Measurements from ENCODE around the gene BATF. TPM values are rescaled to one million over a fixed set of nuclear protein-coding genes. Genes with fewer than 3 reads are reported as not detected.

Gene BATF
- total RNA-seq (2021; fragmentation: NEBNext Ultra II Directional; extraction: Animal tissue kit (Norgen Biotek cat#: 25700)) = not detected in 2 replicates
- polyA plus RNA-seq (2011; rRNA removed) = 0.20 TPM in 1 of 2 replicates, not detected in the other
- polyA plus RNA-seq (2011; cell fraction: cytosol; rRNA removed) = not detected
- not detected for polyA plus RNA-seq (2011; cell fraction: nucleus; rRNA removed)
- not detected in 4 replicates for polyA plus RNA-seq (2012, experiment 1 of 2)
- not detected for polyA plus RNA-seq (2012, experiment 2 of 2)
- polyA plus RNA-seq (2013, experiment 1 of 2) = not detected
- not detected for polyA plus RNA-seq (2013, experiment 2 of 2)
- not detected in 2 replicates for polyA minus RNA-seq (2011; rRNA and poly(A)+ RNA removed)
- not detected for polyA minus RNA-seq (2011; cell fraction: cytosol; rRNA and poly(A)+ RNA removed)
- polyA minus RNA-seq (2011; cell fraction: nucleus; rRNA and poly(A)+ RNA removed) = not detected
- long read RNA-seq, experiment 1 = 0 reads
- long read RNA-seq, experiment 2 = 0 reads

- H3K23me2 ChIP-seq (ENCODE audit: low read depth, low read length) = no peaks in the 10 kb centered on the region
- H3K23ac ChIP-seq (ENCODE audit: insufficient read length) = no peak within 1 kb of the TSS
- H3K79me2 ChIP-seq (ENCODE audit: control insufficient read depth in 1 of 2, insufficient read depth in 2 of 2, low read length in 2 of 2) = no peaks in the 10 kb centered on the region
- no peaks in the 10 kb centered on the region for H4K20me1 ChIP-seq (replicated peaks in 1 of 2; ENCODE audit: control insufficient read depth in 1 of 2, insufficient read depth in 2 of 2, low read length in 2 of 2)
- H3K9me3 ChIP-seq (ENCODE audit: insufficient read depth in 2 of 2, low read depth in 1 of 2, low read length in 1 of 2) = no peaks in the 10 kb centered on the region
- H2BK20ac ChIP-seq (ENCODE audit: low read length) = no peak within 1 kb of the TSS
- no peaks in the 10 kb centered on the region; a peak in 1 of 7 replicates for H3K4me1 ChIP-seq (replicated peaks in 1 of 4; ENCODE audit: control insufficient read depth in 3 of 4, insufficient read depth in 4 of 4, low read length in 3 of 4)
- no peak within 1 kb of the TSS for H2BK15ac ChIP-seq (ENCODE audit: low read length)
- DNase-seq (ENCODE audit: low read depth in 1 of 2, low spot score in 2 of 2) (no peak), FAIRE-seq (no peak)
- POLR2A ChIA-PET (ENCODE audit: partially characterized antibody) = no interaction called here
- H3K4me2 ChIP-seq (ENCODE audit: insufficient read depth in 1 of 2, low read depth in 2 of 2, low read length in 2 of 2) = no peak within 1 kb of the TSS
- H4K91ac ChIP-seq (replicated peaks; ENCODE audit: insufficient read length, low read length) = no peak within 1 kb of the TSS
- H3K9ac ChIP-seq (replicated peaks in 1 of 4; ENCODE audit: extremely low read depth in 1 of 4, low read depth in 3 of 4, low read length in 3 of 4) = no peak within 1 kb of the TSS
- WGBS, 2 experiments (ENCODE audit: extremely low coverage in 1 of 2, insufficient coverage in 1 of 2, insufficient read length in 1 of 2, insufficient replicate concordance in 2 of 2, low coverage in 1 of 2, low lambda C conversion rate in 2 of 2, missing lambda C conversion rate in 1 of 2) = 86% methylated on average over 12 of the region's 13 CpGs; no CpG with 5 or more reads in 1 of the 2 experiments
- no peak within 1 kb of the TSS for H3K18ac ChIP-seq (ENCODE audit: extremely low read depth, low read length)
- no peak within 1 kb of the TSS for H4K5ac ChIP-seq (ENCODE audit: insufficient read length, low read depth, low read length)
- H3K56ac ChIP-seq (replicated peaks; ENCODE audit: insufficient read length, low read depth, low read length) = no peak within 1 kb of the TSS
- no peak within 1 kb of the TSS for H2BK120ac ChIP-seq (replicated peaks; ENCODE audit: low read depth, low read length)
- peak within 1 kb of the TSS; percentile 42; the same call in 1 of the 2 replicates for H2AFZ ChIP-seq (ENCODE audit: low read length)
- H3K79me1 ChIP-seq (ENCODE audit: low read depth, low read length) = no peaks in the 10 kb centered on the region
- H3K4ac ChIP-seq (replicated peaks; ENCODE audit: insufficient read length, low read depth, low read length) = no peak within 1 kb of the TSS
- H2BK12ac ChIP-seq (ENCODE audit: low read depth, low read length) = no peak within 1 kb of the TSS
- H3K27me3 ChIP-seq (replicated peaks in 1 of 4; ENCODE audit: control insufficient read depth in 3 of 4, extremely low read depth in 1 of 4, insufficient read depth in 3 of 4, low read length in 3 of 4) = no peaks in the 10 kb centered on the region
- H4K8ac ChIP-seq (ENCODE audit: extremely low read depth, insufficient read depth, low read length) = peak within 1 kb of the TSS; percentile 72
- CTCF ChIA-PET (ENCODE audit: partially characterized antibody) = interaction anchor here (0.5 to 11.7 kb wide), 7 partner anchors 10 to 170 kb away, joined by 3 to 135 read pairs (median 3); no protein-coding TSS in a partner anchor
- H3K27ac ChIP-seq (ENCODE audit: low read depth, low read length) = no peak within 1 kb of the TSS
- H3K36me3 ChIP-seq (ENCODE audit: control insufficient read depth in 2 of 4, insufficient read depth in 4 of 4, low read length in 3 of 4) = no peaks in the 10 kb centered on the region
- no peak within 1 kb of the TSS for H2BK5ac ChIP-seq (ENCODE audit: low read depth, low read length)
- no peak within 1 kb of the TSS for H2AK5ac ChIP-seq (ENCODE audit: low read depth, low read length)
- no peak within 1 kb of the TSS for H3K4me3 ChIP-seq (ENCODE audit: extremely low read depth in 1 of 4, insufficient read depth in 2 of 4, low read depth in 3 of 4, low read length in 4 of 4)
- H3K14ac ChIP-seq (ENCODE audit: insufficient read length) = no peak within 1 kb of the TSS
- TF ChIP-seq EZH2 (IDR thresholded peaks at IDR 0.05; ENCODE audit: low read depth, low read length, severe bottlenecking) (no peak), EP300 (IDR thresholded peaks at IDR 0.05; ENCODE audit: borderline replicate concordance in 1 of 2, low read depth in 2 of 2, low read length in 2 of 2) (no peak), RXRA (IDR thresholded peaks at IDR 0.05; ENCODE audit: insufficient read depth, low read depth, low read length) (no peak), EGR1 (IDR thresholded peaks at IDR 0.05; ENCODE audit: borderline replicate concordance, low read depth, low read length) (no peak), POLR2AphosphoS5 (IDR thresholded peaks at IDR 0.05; ENCODE audit: low read depth, low read length) (no peak), FOSL1 (IDR thresholded peaks at IDR 0.05; ENCODE audit: insufficient read depth, low read depth, low read length) (no peak), KDM5A (IDR thresholded peaks at IDR 0.05; ENCODE audit: low read length) (no peak), CTBP2 (IDR thresholded peaks at IDR 0.05; ENCODE audit: borderline replicate concordance, insufficient read depth, insufficient read length, low read length) (no peak), JUND (IDR thresholded peaks at IDR 0.05; ENCODE audit: low read length) (no peak)
Observed at GRCh38 chr14:75522224-75522982, at the start of gene BATF. TSS of gene BATF (plus strand) at chr14:75522469. CDS start at chr14:75522683, 214 bp downstream.

Data from H1 (cell line).